HG03103 (cell line): ENCODE data around the gene GRIN1.

Experiments used
- ATAC-seq: cut with Tn5 transposase; IDR thresholded peaks from one replicate; pipeline ENCODE4 v1.9.1; 2021; ENCODE audit warnings: low read depth; ENCODE audit not compliant: unreplicated experiment

The GRIN1 gene

GRCh38 chr9:137173796-137174664 lies 35.1 kb downstream of the GRIN1 start:
- no peak for ATAC-seq

GRCh38 chr9:137174722-137175293 lies 35.9 kb downstream of the GRIN1 start:
- ATAC-seq, result no peak

GRCh38 chr9:137175345-137175961 lies 36.5 kb downstream of the GRIN1 start:
- no peak for ATAC-seq

- ATAC-seq, result no peak
These were observed 37.6 kb downstream of the GRIN1 start for GRCh38 chr9:137176302-137177182.

GRCh38 chr9:137178201-137178938 lies 39.4 kb downstream of the GRIN1 start:
- no peak for ATAC-seq

- no peak for ATAC-seq
These were observed 40.1 kb downstream of the GRIN1 start for GRCh38 chr9:137178939-137179630.

- ATAC-seq, result no peak
These were observed 40.8 kb downstream of the GRIN1 start for GRCh38 chr9:137179761-137180160.

- no peak for ATAC-seq
These were observed 41.5 kb downstream of the GRIN1 start for GRCh38 chr9:137180491-137180890.

GRCh38 chr9:137181680-137182079 lies 42.7 kb downstream of the GRIN1 start:
- ATAC-seq, result no peak

GRCh38 chr9:137182836-137183235 lies 43.9 kb downstream of the GRIN1 start:
- ATAC-seq, result no peak

- no peak for ATAC-seq
These were observed 45.1 kb downstream of the GRIN1 start for GRCh38 chr9:137183980-137184595.

GRCh38 chr9:137184881-137185660 lies 46.1 kb downstream of the GRIN1 start:
- no peak for ATAC-seq

GRCh38 chr9:137185921-137186320 lies 47.0 kb downstream of the GRIN1 start:
- no peak for ATAC-seq

GRCh38 chr9:137186385-137186784 lies 47.4 kb downstream of the GRIN1 start:
- no peak for ATAC-seq

- no peak for ATAC-seq
These were observed 48.4 kb downstream of the GRIN1 start for GRCh38 chr9:137187386-137187785.

- no peak for ATAC-seq
These were observed 49.1 kb downstream of the GRIN1 start for GRCh38 chr9:137188086-137188489.

GRCh38 chr9:137188490-137189296 lies 49.7 kb downstream of the GRIN1 start, which contains the start of the genes ANAPC2 and SSNA1:
Gene ANAPC2 (minus strand): TSS chr9:137188560. CDS start chr9:137188532, 28 bp downstream.
Gene SSNA1 (plus strand): TSS chr9:137188676. CDS start chr9:137188727, 51 bp downstream.
- peak; percentile 76 for ATAC-seq
